Activated T-helper 17 cell treated with anti-CD3 and anti-CD28 coated beads, Interleukin-2, amount 50 U/mL, for 72 hours (primary cell): ENCODE data around the gene STK11. TPM values are rescaled to one million over a fixed set of nuclear protein-coding genes. Genes with fewer than 3 reads are reported as not detected.

Source experiments
- ATAC-seq: fragments of 150-1000 bp; cut with Tn5 transposase; replicated peaks from 2 replicates; pipeline ENCODE4 v1.10.0; 2021; ENCODE audit warnings: mild to moderate bottlenecking, moderate library complexity
- H3K27ac Mint-ChIP-seq: one replicate; pipeline ENCODE4 v1.8.0; 2022; ENCODE audit warnings: mixed read lengths
- H3K27me3 Mint-ChIP-seq: one replicate; pipeline ENCODE4 v1.8.0; 2022; ENCODE audit warnings: mixed read lengths
- H3K36me3 Mint-ChIP-seq: one replicate; pipeline ENCODE4 v1.8.0; 2022; ENCODE audit warnings: low read depth, mild to moderate bottlenecking, mixed read lengths
- H3K4me1 Mint-ChIP-seq: one replicate; pipeline ENCODE4 v1.8.0; 2022; ENCODE audit warnings: mixed read lengths
- H3K4me3 Mint-ChIP-seq: one replicate; pipeline ENCODE4 v1.8.0; 2022; ENCODE audit warnings: mild to moderate bottlenecking, mixed read lengths
- H3K9me3 Mint-ChIP-seq: one replicate; pipeline ENCODE4 v1.8.0; 2022; ENCODE audit warnings: mixed read lengths
- total RNA-seq, 2 donors: library from RNA; stranded (reverse); gene quantifications; one replicate each; pipeline ENCODE4 v1.2.3, GENCODE V29; 2022

STK11 gene
- total RNA-seq, 2 donors from 2014 or later, result 77.0 to 86.6 TPM

GRCh38 chr19:1231729-1232637, 26.4 kb downstream of the STK11 start:
- Mint-ChIP-seq H3K27me3 (no peaks in the 10 kb centered on the region), H3K4me1 (no peaks in the 10 kb centered on the region), H3K4me3 (no peak overlapping the region), H3K27ac (no peak overlapping the region), H3K9me3 (no peaks in the 10 kb centered on the region), H3K36me3 (peaks cover 4% of the 10 kb centered on the region)
- no peak for ATAC-seq

GRCh38 chr19:1232652-1233072, 27.1 kb downstream of the STK11 start:
- Mint-ChIP-seq H3K4me3 (no peak overlapping the region), H3K27me3 (no peaks in the 10 kb centered on the region), H3K9me3 (no peaks in the 10 kb centered on the region), H3K4me1 (no peaks in the 10 kb centered on the region), H3K27ac (no peak overlapping the region), H3K36me3 (no peaks in the 10 kb centered on the region)
- ATAC-seq, result no peak

GRCh38 chr19:1233115-1233667, 27.6 kb downstream of the STK11 start:
- H3K27me3 Mint-ChIP-seq, result no peaks in the 10 kb centered on the region
- no peak overlapping the region for H3K4me3 Mint-ChIP-seq
- H3K36me3 Mint-ChIP-seq, result no peaks in the 10 kb centered on the region

GRCh38 chr19:1234051-1234954, 28.7 kb downstream of the STK11 start:
- no peaks in the 10 kb centered on the region for H3K9me3 Mint-ChIP-seq
- peaks cover 6% of the 10 kb centered on the region for H3K36me3 Mint-ChIP-seq
- no peak for ATAC-seq
- peaks cover 6% of the 10 kb centered on the region for H3K4me1 Mint-ChIP-seq
- H3K27me3 Mint-ChIP-seq, result peaks cover 5% of the 10 kb centered on the region
- no peak overlapping the region for H3K4me3 Mint-ChIP-seq
- no peak overlapping the region for H3K27ac Mint-ChIP-seq

More at GRCh38 chr19:1233115-1233667, 27.6 kb downstream of the STK11 start:
- Mint-ChIP-seq H3K9me3 (no peaks in the 10 kb centered on the region), H3K27ac (no peak overlapping the region), H3K4me1 (no peaks in the 10 kb centered on the region)
- no peak for ATAC-seq

GRCh38 chr19:1234955-1235380, 29.4 kb downstream of the STK11 start:
- ATAC-seq, result no peak
- Mint-ChIP-seq H3K4me3 (no peak overlapping the region), H3K27ac (no peak overlapping the region), H3K9me3 (no peaks in the 10 kb centered on the region), H3K4me1 (peaks cover 6% of the 10 kb centered on the region), H3K27me3 (peaks cover 5% of the 10 kb centered on the region), H3K36me3 (peaks cover 6% of the 10 kb centered on the region)

GRCh38 chr19:1235625-1236538, 30.3 kb downstream of the STK11 start:
- Mint-ChIP-seq H3K9me3 (no peaks in the 10 kb centered on the region), H3K4me1 (peaks cover 6% of the 10 kb centered on the region), H3K27ac (no peak overlapping the region), H3K4me3 (peak overlapping the region; percentile 19), H3K27me3 (peaks cover 5% of the 10 kb centered on the region), H3K36me3 (peaks cover 6% of the 10 kb centered on the region)
- no peak for ATAC-seq

GRCh38 chr19:1236576-1236975, 31.0 kb downstream of the STK11 start:
- no peak for ATAC-seq
- Mint-ChIP-seq H3K36me3 (peaks cover 6% of the 10 kb centered on the region), H3K4me1 (peaks cover 10% of the 10 kb centered on the region), H3K4me3 (peak overlapping the region; percentile 19), H3K9me3 (no peaks in the 10 kb centered on the region), H3K27me3 (peaks cover 5% of the 10 kb centered on the region), H3K27ac (no peak overlapping the region)

- no peak for ATAC-seq
- Mint-ChIP-seq H3K4me1 (peaks cover 11% of the 10 kb centered on the region), H3K27ac (no peak overlapping the region), H3K4me3 (no peak overlapping the region), H3K9me3 (no peaks in the 10 kb centered on the region), H3K27me3 (peaks cover 5% of the 10 kb centered on the region), H3K36me3 (peaks cover 6% of the 10 kb centered on the region)
Measured at GRCh38 chr19:1237027-1237659, 31.6 kb downstream of the STK11 start.

- peaks cover 11% of the 10 kb centered on the region for H3K4me1 Mint-ChIP-seq
- peak within 1 kb of the TSS; percentile 54 for H3K27ac Mint-ChIP-seq
Measured at GRCh38 chr19:1237754-1238368, 32.3 kb downstream of the STK11 start, which contains the start of gene CBARP. Gene CBARP, minus strand, starts transcription at chr19:1238005. Its CDS starts 1,905 bp downstream, at chr19:1236100.

GRCh38 chr19:1238369-1239303, 33.1 kb downstream of the STK11 start:
- peaks cover 6% of the 10 kb centered on the region for H3K36me3 Mint-ChIP-seq
- H3K4me3 Mint-ChIP-seq, result peak overlapping the region; percentile 79
- no peaks in the 10 kb centered on the region for H3K9me3 Mint-ChIP-seq
- peaks cover 11% of the 10 kb centered on the region for H3K4me1 Mint-ChIP-seq
- ATAC-seq, result no peak
- H3K27ac Mint-ChIP-seq, result peak overlapping the region; percentile 54
- H3K27me3 Mint-ChIP-seq, result peaks cover 5% of the 10 kb centered on the region

More at GRCh38 chr19:1237754-1238368, 32.3 kb downstream of the STK11 start, which contains the start of gene CBARP:
- no peak for ATAC-seq
- Mint-ChIP-seq H3K27me3 (peaks cover 5% of the 10 kb centered on the region), H3K9me3 (no peaks in the 10 kb centered on the region), H3K4me3 (peak within 1 kb of the TSS; percentile 79), H3K36me3 (peaks cover 6% of the 10 kb centered on the region)

- peaks cover 11% of the 10 kb centered on the region for H3K4me1 Mint-ChIP-seq
- peak overlapping the region; percentile 79 for H3K4me3 Mint-ChIP-seq
- peak overlapping the region; percentile 54 for H3K27ac Mint-ChIP-seq
- ATAC-seq, result no peak
- peaks cover 6% of the 10 kb centered on the region for H3K36me3 Mint-ChIP-seq
- no peaks in the 10 kb centered on the region for H3K9me3 Mint-ChIP-seq
- H3K27me3 Mint-ChIP-seq, result peaks cover 5% of the 10 kb centered on the region
Measured at GRCh38 chr19:1239420-1239795, 33.8 kb downstream of the STK11 start.
